ENCODE results near the gene CNGA1.
A peak's percentile ranks its signal among the peaks of the same experiment; 100 is the strongest.
"Not testable (repeated sequence)": the region's sequence is repeated elsewhere in the genome, so short reads cannot be mapped to it uniquely, and the experiment has no call there.

Gene CNGA1

GRCh38 chr4:48012824-48013223, 3.7 kb downstream of the CNGA1 start:
- WGBS: 88% methylated on average over 3 of the region's 3 CpGs
- Histone ChIP-seq H3K4me1 (ENCODE audit: insufficient read depth, low read length) (peaks cover 23% of the 10 kb centered on the region), H3K36me3 (ENCODE audit: insufficient read depth, low read length) (peaks cover 27% of the 10 kb centered on the region), H3K27ac (ENCODE audit: low read depth, low read length) (peak overlapping the region; percentile 97; the same call in 1 of the 2 replicates), H3K27me3 (ENCODE audit: insufficient read depth, low read length) (peaks cover 8% of the 10 kb centered on the region), H3K9ac (ENCODE audit: low read depth, low read length) (no peak overlapping the region), H3K4me3 (ENCODE audit: low read length) (no peak overlapping the region), H3K9me3 (ENCODE audit: insufficient read depth, low read depth, low read length) (peaks cover 30% of the 10 kb centered on the region)

- Histone ChIP-seq H3K36me3 (ENCODE audit: insufficient read depth, low read length) (peaks cover 34% of the 10 kb centered on the region), H3K9me3 (ENCODE audit: insufficient read depth, low read depth, low read length) (peaks cover 41% of the 10 kb centered on the region), H3K9ac (ENCODE audit: low read depth, low read length) (peak overlapping the region; percentile 56; the same call in 1 of the 2 replicates), H3K27me3 (ENCODE audit: insufficient read depth, low read length) (no peaks in the 10 kb centered on the region), H3K4me1 (ENCODE audit: insufficient read depth, low read length) (peaks cover 20% of the 10 kb centered on the region), H3K27ac (ENCODE audit: low read depth, low read length) (peak overlapping the region; percentile 97), H3K4me3 (ENCODE audit: low read length) (no peak overlapping the region; the same call in 1 of the 2 replicates)
- 62% methylated on average over 4 of the region's 4 CpGs for WGBS
These were observed 4.8 kb downstream of the CNGA1 start for GRCh38 chr4:48011722-48012121.

- H3K27me3 ChIP-seq (ENCODE audit: insufficient read depth, low read length); H3K4me3 ChIP-seq (ENCODE audit: low read length); H3K9ac ChIP-seq (ENCODE audit: low read depth, low read length): not testable (repeated sequence)
- WGBS: 91% methylated on average over 6 of the region's 6 CpGs
- Histone ChIP-seq H3K9me3 (ENCODE audit: insufficient read depth, low read depth, low read length) (peaks cover 49% of the 10 kb centered on the region), H3K4me1 (ENCODE audit: insufficient read depth, low read length) (peaks cover 20% of the 10 kb centered on the region), H3K27ac (ENCODE audit: low read depth, low read length) (peak overlapping the region; percentile 97; the same call in 1 of the 2 replicates), H3K36me3 (ENCODE audit: insufficient read depth, low read length) (peaks cover 39% of the 10 kb centered on the region)
These were observed 5.6 kb downstream of the CNGA1 start for GRCh38 chr4:48010906-48011305.

DNA sequence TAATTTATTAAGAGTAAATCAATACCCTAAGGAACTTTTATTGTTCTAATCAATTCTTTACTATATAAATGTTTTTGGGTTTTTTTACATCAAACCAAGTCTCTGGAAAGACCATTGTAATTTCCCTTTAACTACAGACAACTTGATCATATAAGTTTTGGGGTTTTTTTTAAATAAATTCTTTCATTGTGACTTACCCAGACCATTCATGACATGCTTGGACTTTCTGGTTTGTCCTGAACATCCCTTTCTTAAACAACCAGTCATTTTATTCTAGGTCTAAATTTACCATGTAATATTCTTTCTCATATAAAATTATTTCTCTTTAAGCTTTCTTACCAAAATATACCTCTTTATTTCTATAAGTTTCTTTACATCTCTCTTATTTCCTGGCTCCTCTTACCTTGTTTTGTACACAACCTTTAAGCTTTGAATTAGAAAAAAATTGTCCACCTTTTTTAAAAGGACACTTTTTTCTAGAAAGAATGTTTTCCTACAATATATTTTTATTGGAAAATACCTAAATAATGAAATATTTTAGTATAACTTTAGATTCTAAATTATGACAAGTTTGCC, 8.4 kb downstream of the CNGA1 start:
- no peak overlapping the region for H3K4me3 ChIP-seq (ENCODE audit: low read length)
- peaks cover 17% of the 10 kb centered on the region for H3K4me1 ChIP-seq (ENCODE audit: insufficient read depth, low read length)
- H3K36me3 ChIP-seq (ENCODE audit: insufficient read depth, low read length): peaks cover 50% of the 10 kb centered on the region
- no peaks in the 10 kb centered on the region for H3K27me3 ChIP-seq (ENCODE audit: insufficient read depth, low read length)
- no peak overlapping the region for H3K9ac ChIP-seq (ENCODE audit: low read depth, low read length)
- no peak overlapping the region for H3K27ac ChIP-seq (ENCODE audit: low read depth, low read length)
- H3K9me3 ChIP-seq (ENCODE audit: insufficient read depth, low read depth, low read length): peaks cover 65% of the 10 kb centered on the region

- Histone ChIP-seq H3K4me1 (ENCODE audit: insufficient read depth, low read length) (no peaks in the 10 kb centered on the region), H3K4me3 (ENCODE audit: low read length) (no peak overlapping the region), H3K27ac (ENCODE audit: low read depth, low read length) (no peak overlapping the region), H3K9me3 (ENCODE audit: insufficient read depth, low read depth, low read length) (peaks cover 65% of the 10 kb centered on the region), H3K9ac (ENCODE audit: low read depth, low read length) (no peak overlapping the region), H3K27me3 (ENCODE audit: insufficient read depth, low read length) (no peaks in the 10 kb centered on the region), H3K36me3 (ENCODE audit: insufficient read depth, low read length) (peaks cover 50% of the 10 kb centered on the region)
- 90% methylated on average over 2 of the region's 2 CpGs for WGBS
These were observed 10.7 kb downstream of the CNGA1 start for GRCh38 chr4:48005781-48006180.

DNA sequence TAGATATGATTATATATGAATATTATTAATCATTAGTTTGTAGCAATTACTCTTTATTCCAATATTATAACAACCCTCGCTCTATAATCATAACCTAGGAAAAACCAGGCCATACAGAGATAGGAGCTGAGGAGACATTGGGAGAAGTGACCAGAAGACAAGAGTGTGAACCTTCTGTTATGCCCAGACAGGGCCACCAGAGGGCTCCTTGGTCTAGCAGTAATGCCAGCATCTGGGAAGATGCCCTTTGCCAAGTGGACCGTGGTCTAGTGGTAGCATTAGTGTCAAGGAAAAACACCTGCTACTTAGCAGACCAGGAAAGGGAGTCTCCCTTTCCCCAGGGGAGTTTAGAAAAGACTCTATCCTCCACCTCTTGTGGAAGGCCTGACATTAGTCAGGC, 12.9 kb downstream of the CNGA1 start:
- H3K4me3 ChIP-seq (ENCODE audit: low read length); H3K27me3 ChIP-seq (ENCODE audit: insufficient read depth, low read length); H3K4me1 ChIP-seq (ENCODE audit: insufficient read depth, low read length); H3K27ac ChIP-seq (ENCODE audit: low read depth, low read length); H3K9ac ChIP-seq (ENCODE audit: low read depth, low read length): not testable (repeated sequence)
- 88% methylated on average over 2 of the region's 2 CpGs for WGBS
- Histone ChIP-seq H3K9me3 (ENCODE audit: insufficient read depth, low read depth, low read length) (peaks cover 57% of the 10 kb centered on the region), H3K36me3 (ENCODE audit: insufficient read depth, low read length) (peaks cover 28% of the 10 kb centered on the region)

- no peaks in the 10 kb centered on the region for H3K27me3 ChIP-seq (ENCODE audit: insufficient read depth, low read length)
- no peak overlapping the region for H3K9ac ChIP-seq (ENCODE audit: low read depth, low read length)
- no peaks in the 10 kb centered on the region for H3K4me1 ChIP-seq (ENCODE audit: insufficient read depth, low read length)
- H3K9me3 ChIP-seq (ENCODE audit: insufficient read depth, low read depth, low read length): peaks cover 53% of the 10 kb centered on the region
- WGBS: 85% methylated on average over 1 of the region's 1 CpG
- no peak overlapping the region for H3K4me3 ChIP-seq (ENCODE audit: low read length)
- no peak overlapping the region for H3K27ac ChIP-seq (ENCODE audit: low read depth, low read length)
- H3K36me3 ChIP-seq (ENCODE audit: insufficient read depth, low read length): peaks cover 19% of the 10 kb centered on the region
These were observed 14.2 kb downstream of the CNGA1 start for GRCh38 chr4:48002267-48002666.

- 95% methylated on average over 1 of the region's 1 CpG for WGBS
- Histone ChIP-seq H3K27ac (ENCODE audit: low read depth, low read length) (no peak overlapping the region), H3K9ac (ENCODE audit: low read depth, low read length) (no peak overlapping the region), H3K9me3 (ENCODE audit: insufficient read depth, low read depth, low read length) (peaks cover 44% of the 10 kb centered on the region), H3K4me1 (ENCODE audit: insufficient read depth, low read length) (no peaks in the 10 kb centered on the region), H3K4me3 (ENCODE audit: low read length) (no peak overlapping the region), H3K36me3 (ENCODE audit: insufficient read depth, low read length) (no peaks in the 10 kb centered on the region), H3K27me3 (ENCODE audit: insufficient read depth, low read length) (no peaks in the 10 kb centered on the region)
These were observed 20.5 kb downstream of the CNGA1 start for GRCh38 chr4:47996021-47996420.

GRCh38 chr4:47992475-47992874, 24.0 kb downstream of the CNGA1 start:
- not testable (repeated sequence) for H3K9ac ChIP-seq (ENCODE audit: low read depth, low read length); H3K4me3 ChIP-seq (ENCODE audit: low read length); H3K27me3 ChIP-seq (ENCODE audit: insufficient read depth, low read length); H3K27ac ChIP-seq (ENCODE audit: low read depth, low read length); H3K4me1 ChIP-seq (ENCODE audit: insufficient read depth, low read length); H3K36me3 ChIP-seq (ENCODE audit: insufficient read depth, low read length)
- WGBS: 100% methylated on average over 1 of the region's 1 CpG
- H3K9me3 ChIP-seq (ENCODE audit: insufficient read depth, low read depth, low read length): peaks cover 33% of the 10 kb centered on the region

- no peaks in the 10 kb centered on the region for H3K27me3 ChIP-seq (ENCODE audit: insufficient read depth, low read length)
- no peak overlapping the region for H3K9ac ChIP-seq (ENCODE audit: low read depth, low read length)
- H3K27ac ChIP-seq (ENCODE audit: low read depth, low read length): no peak overlapping the region
- H3K36me3 ChIP-seq (ENCODE audit: insufficient read depth, low read length): no peaks in the 10 kb centered on the region
- H3K4me3 ChIP-seq (ENCODE audit: low read length): no peak overlapping the region
- 95% methylated on average over 5 of the region's 5 CpGs for WGBS
- H3K9me3 ChIP-seq (ENCODE audit: insufficient read depth, low read depth, low read length): peaks cover 28% of the 10 kb centered on the region
- no peaks in the 10 kb centered on the region for H3K4me1 ChIP-seq (ENCODE audit: insufficient read depth, low read length)
These were observed 26.3 kb downstream of the CNGA1 start for GRCh38 chr4:47990145-47990544.

DNA sequence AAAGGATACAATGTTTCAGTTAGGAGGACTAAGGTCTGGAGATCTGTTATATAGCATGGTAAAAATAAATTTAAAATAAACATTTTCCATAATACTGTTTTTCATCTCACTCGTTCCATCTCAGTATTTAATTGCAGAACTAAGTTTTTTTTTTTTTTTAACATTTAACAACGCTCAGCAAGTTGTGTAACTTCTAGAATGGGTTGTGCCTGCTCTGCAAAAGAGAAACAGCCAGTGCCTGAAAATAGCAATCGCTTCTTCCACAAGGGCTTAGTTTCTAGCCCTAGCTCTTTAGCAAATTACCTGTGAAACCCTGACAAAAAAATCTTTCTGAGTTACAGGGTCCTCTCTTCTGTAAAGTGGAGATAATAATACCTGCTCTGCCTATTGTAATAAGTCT, 41.9 kb downstream of the CNGA1 start:
- Histone ChIP-seq H3K4me3 (ENCODE audit: low read length) (no peak overlapping the region), H3K9ac (ENCODE audit: low read depth, low read length) (no peak overlapping the region), H3K9me3 (ENCODE audit: insufficient read depth, low read depth, low read length) (no peaks in the 10 kb centered on the region), H3K27me3 (ENCODE audit: insufficient read depth, low read length) (no peaks in the 10 kb centered on the region), H3K36me3 (ENCODE audit: insufficient read depth, low read length) (no peaks in the 10 kb centered on the region), H3K27ac (ENCODE audit: low read depth, low read length) (no peak overlapping the region), H3K4me1 (ENCODE audit: insufficient read depth, low read length) (no peaks in the 10 kb centered on the region)
- 87% methylated on average over 3 of the region's 3 CpGs for WGBS

DNA sequence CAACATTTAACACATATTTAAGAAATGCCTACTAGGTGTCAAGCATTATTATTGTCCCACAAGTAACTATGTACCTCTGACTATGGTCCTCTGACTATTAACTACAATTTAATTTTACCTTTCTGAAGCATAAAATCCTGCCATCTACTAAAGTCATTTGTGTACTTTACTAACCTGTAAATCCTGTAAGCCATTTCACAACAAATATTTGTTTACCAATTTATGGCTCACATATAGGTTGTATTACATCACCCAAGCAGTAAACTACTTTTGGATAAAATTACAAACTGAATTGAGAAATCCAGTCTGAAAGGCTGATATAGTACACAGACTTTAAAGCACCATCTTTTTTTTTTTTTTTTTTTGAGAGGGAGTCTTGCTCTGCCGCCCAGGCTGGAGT, 43.8 kb downstream of the CNGA1 start:
- no peak overlapping the region for H3K27ac ChIP-seq (ENCODE audit: low read depth, low read length)
- H3K9ac ChIP-seq (ENCODE audit: low read depth, low read length): no peak overlapping the region
- 100% methylated on average over 1 of the region's 1 CpG for WGBS
- no peaks in the 10 kb centered on the region for H3K9me3 ChIP-seq (ENCODE audit: insufficient read depth, low read depth, low read length)
- H3K27me3 ChIP-seq (ENCODE audit: insufficient read depth, low read length): no peaks in the 10 kb centered on the region
- H3K4me3 ChIP-seq (ENCODE audit: low read length): no peak overlapping the region
- no peaks in the 10 kb centered on the region for H3K36me3 ChIP-seq (ENCODE audit: insufficient read depth, low read length)
- H3K4me1 ChIP-seq (ENCODE audit: insufficient read depth, low read length): no peaks in the 10 kb centered on the region
